ENCODE results near the gene PNLIPRP1.

Gene PNLIPRP1

GRCh38 chr10:116602648-116603400 is 12.1 kb downstream of the PNLIPRP1 start:
- Histone ChIP-seq H3K4me2 (ENCODE audit: low read length) (no peak overlapping the region), H3K27me3 (ENCODE audit: control insufficient read depth, insufficient read depth, low read length) (no peaks in the 10 kb centered on the region), H3K4me1 (ENCODE audit: control insufficient read depth, insufficient read depth, low read length) (no peaks in the 10 kb centered on the region), H3K36me3 (ENCODE audit: insufficient read depth, low read length) (no peaks in the 10 kb centered on the region), H3K9me3 (replicated peaks; ENCODE audit: low read length) (no peaks in the 10 kb centered on the region), H3K4me3 (ENCODE audit: low read length) (no peak overlapping the region), H3K9ac (ENCODE audit: low read depth, low read length) (no peak overlapping the region)

GRCh38 chr10:116606061-116606483 is 15.3 kb downstream of the PNLIPRP1 start:
- H3K9ac ChIP-seq (ENCODE audit: low read depth, low read length): no peak overlapping the region
- no peaks in the 10 kb centered on the region for H3K9me3 ChIP-seq (replicated peaks; ENCODE audit: low read length)
- H3K36me3 ChIP-seq (ENCODE audit: insufficient read depth, low read length): no peaks in the 10 kb centered on the region
- no peaks in the 10 kb centered on the region for H3K4me1 ChIP-seq (ENCODE audit: control insufficient read depth, insufficient read depth, low read length)
- H3K27me3 ChIP-seq (ENCODE audit: control insufficient read depth, insufficient read depth, low read length): no peaks in the 10 kb centered on the region
- no peak overlapping the region for H3K4me3 ChIP-seq (ENCODE audit: low read length)
- no peak overlapping the region for H3K4me2 ChIP-seq (ENCODE audit: low read length)

DNA sequence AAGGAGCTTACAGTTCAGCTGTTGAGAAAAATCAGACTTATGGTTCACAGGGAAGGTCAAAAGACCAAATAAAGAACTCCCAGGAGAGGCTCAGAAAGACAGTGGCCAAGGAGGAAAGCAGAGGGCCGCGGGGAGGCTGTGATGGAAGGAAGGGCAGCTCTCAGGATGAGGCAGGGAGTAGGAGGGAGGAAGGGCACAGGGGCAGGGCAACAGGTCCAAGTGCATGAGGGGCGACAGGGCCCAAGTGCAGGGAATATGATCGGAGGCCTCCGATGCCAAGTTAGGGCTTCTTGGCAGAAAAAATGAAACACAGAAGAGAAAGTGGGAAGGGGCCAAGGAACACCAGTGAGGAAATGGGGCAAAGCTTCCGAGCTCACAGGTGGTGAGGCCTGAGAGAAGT is 16.6 kb downstream of the PNLIPRP1 start:
- H3K4me3 ChIP-seq (ENCODE audit: low read length): no peak overlapping the region
- no peaks in the 10 kb centered on the region for H3K9me3 ChIP-seq (replicated peaks; ENCODE audit: low read length)
- H3K36me3 ChIP-seq (ENCODE audit: insufficient read depth, low read length): no peaks in the 10 kb centered on the region
- no peak overlapping the region for H3K4me2 ChIP-seq (ENCODE audit: low read length)
- H3K9ac ChIP-seq (ENCODE audit: low read depth, low read length): no peak overlapping the region
- no peaks in the 10 kb centered on the region for H3K27me3 ChIP-seq (ENCODE audit: control insufficient read depth, insufficient read depth, low read length)
- H3K4me1 ChIP-seq (ENCODE audit: control insufficient read depth, insufficient read depth, low read length): no peaks in the 10 kb centered on the region

- Histone ChIP-seq H3K36me3 (ENCODE audit: insufficient read depth, low read length) (no peaks in the 10 kb centered on the region), H3K4me1 (ENCODE audit: control insufficient read depth, insufficient read depth, low read length) (no peaks in the 10 kb centered on the region), H3K27me3 (ENCODE audit: control insufficient read depth, insufficient read depth, low read length) (no peaks in the 10 kb centered on the region), H3K4me2 (ENCODE audit: low read length) (no peak overlapping the region), H3K9ac (ENCODE audit: low read depth, low read length) (no peak overlapping the region), H3K4me3 (ENCODE audit: low read length) (no peak overlapping the region), H3K9me3 (replicated peaks; ENCODE audit: low read length) (no peaks in the 10 kb centered on the region)
Measured at GRCh38 chr10:116608686-116609594, 18.2 kb downstream of the PNLIPRP1 start.

DNA sequence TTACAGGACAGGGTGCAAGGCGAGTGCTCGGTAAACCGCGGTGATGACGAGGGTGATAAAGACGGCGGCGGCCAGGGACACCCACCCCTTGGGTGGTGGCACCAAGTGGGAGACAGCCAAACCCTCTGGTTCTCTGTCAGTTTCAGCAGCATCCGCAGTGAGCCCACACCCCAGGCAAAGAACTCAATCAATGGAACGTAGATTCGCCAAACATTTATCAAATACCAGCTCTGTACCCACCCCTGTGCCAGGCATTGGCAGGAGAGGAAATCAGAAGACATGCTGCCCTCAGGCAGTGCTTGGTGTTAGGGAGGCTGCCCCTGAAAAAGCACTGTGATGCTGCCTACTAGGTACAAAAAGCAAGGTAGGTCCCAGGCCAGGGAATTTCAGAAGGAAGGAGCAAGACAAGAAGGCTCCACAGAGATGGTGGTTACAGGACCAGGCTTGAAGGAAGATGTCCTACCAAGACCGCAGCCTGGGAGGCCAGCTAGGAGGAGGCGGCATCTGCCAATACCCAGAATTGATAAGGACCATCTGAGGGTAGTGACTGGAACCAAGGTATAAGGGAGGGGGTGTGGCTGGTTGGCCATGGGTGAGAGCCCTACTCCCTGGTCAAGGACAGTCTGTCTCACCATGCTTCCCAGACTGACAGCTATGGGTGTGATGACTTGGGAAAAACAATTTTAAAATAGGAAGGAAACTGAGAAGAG is 19.8 kb downstream of the PNLIPRP1 start:
- Histone ChIP-seq H3K4me3 (ENCODE audit: low read length) (no peak overlapping the region), H3K4me1 (ENCODE audit: control insufficient read depth, insufficient read depth, low read length) (no peaks in the 10 kb centered on the region), H3K27me3 (ENCODE audit: control insufficient read depth, insufficient read depth, low read length) (no peaks in the 10 kb centered on the region), H3K36me3 (ENCODE audit: insufficient read depth, low read length) (no peaks in the 10 kb centered on the region), H3K4me2 (ENCODE audit: low read length) (no peak overlapping the region), H3K9me3 (replicated peaks; ENCODE audit: low read length) (no peaks in the 10 kb centered on the region), H3K9ac (ENCODE audit: low read depth, low read length) (no peak overlapping the region)

DNA sequence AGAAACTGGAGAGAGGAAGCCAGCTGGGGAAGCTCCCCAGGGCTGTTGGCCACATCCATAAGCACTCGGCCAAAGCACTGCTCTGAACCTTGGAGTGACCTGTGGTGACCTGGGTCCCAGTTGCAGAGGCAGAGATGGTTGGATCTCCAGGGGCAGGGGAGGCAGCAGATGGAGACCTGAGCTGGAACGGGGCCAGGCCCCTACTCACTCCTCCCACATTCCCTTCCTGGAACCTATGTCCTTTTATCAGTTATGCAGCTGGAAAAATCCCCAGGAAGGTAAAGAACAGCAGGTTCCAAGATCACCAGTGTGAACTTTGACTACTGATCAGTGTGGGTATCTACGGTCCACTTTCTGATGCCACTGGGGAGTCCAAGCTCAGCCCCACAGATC is 20.4 kb downstream of the PNLIPRP1 start:
- Histone ChIP-seq H3K9ac (ENCODE audit: low read depth, low read length) (no peak overlapping the region), H3K4me2 (ENCODE audit: low read length) (no peak overlapping the region), H3K36me3 (ENCODE audit: insufficient read depth, low read length) (no peaks in the 10 kb centered on the region), H3K4me1 (ENCODE audit: control insufficient read depth, insufficient read depth, low read length) (no peaks in the 10 kb centered on the region), H3K4me3 (ENCODE audit: low read length) (no peak overlapping the region), H3K9me3 (replicated peaks; ENCODE audit: low read length) (no peaks in the 10 kb centered on the region), H3K27me3 (ENCODE audit: control insufficient read depth, insufficient read depth, low read length) (no peaks in the 10 kb centered on the region)

DNA sequence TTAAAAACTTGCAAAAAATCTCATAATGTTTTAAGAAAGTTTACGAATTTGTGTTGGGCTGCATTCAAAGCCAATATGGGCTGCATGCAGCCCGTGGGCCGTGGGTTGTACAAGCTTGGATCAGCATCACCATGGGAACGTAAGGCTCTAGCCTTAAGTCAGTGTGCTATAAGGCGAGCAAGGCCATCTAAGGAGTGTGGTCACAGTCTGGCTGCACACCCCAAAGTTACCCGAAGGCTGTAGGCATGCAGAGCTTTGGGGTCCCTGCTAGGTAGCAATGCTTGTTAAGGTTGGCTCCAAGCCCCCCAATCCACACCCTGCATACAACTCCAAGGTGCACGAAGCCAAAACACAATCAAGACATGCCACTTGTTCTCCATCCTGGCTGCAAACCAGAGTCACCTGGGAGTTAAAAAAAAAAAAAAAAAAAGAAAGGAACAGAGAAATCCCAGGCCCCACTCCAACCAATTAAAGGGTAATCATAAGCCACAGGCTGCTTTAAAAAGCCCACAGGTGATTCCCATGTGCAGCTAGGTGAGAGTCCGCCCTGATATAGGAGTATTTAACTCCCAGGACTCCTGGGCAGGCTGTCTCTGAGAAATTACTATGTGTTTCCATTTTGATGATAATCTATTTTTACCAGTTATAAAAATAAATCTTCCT is 21.5 kb downstream of the PNLIPRP1 start:
- H3K4me3 ChIP-seq (ENCODE audit: low read length): no peak overlapping the region
- H3K27me3 ChIP-seq (ENCODE audit: control insufficient read depth, insufficient read depth, low read length): no peaks in the 10 kb centered on the region
- no peaks in the 10 kb centered on the region for H3K36me3 ChIP-seq (ENCODE audit: insufficient read depth, low read length)
- no peaks in the 10 kb centered on the region for H3K4me1 ChIP-seq (ENCODE audit: control insufficient read depth, insufficient read depth, low read length)
- no peak overlapping the region for H3K9ac ChIP-seq (ENCODE audit: low read depth, low read length)
- no peak overlapping the region for H3K4me2 ChIP-seq (ENCODE audit: low read length)
- H3K9me3 ChIP-seq (replicated peaks; ENCODE audit: low read length): no peaks in the 10 kb centered on the region

GRCh38 chr10:116613471-116613870 is 22.7 kb downstream of the PNLIPRP1 start:
- Histone ChIP-seq H3K9ac (ENCODE audit: low read depth, low read length) (no peak overlapping the region), H3K27me3 (ENCODE audit: control insufficient read depth, insufficient read depth, low read length) (no peaks in the 10 kb centered on the region), H3K4me3 (ENCODE audit: low read length) (no peak overlapping the region), H3K36me3 (ENCODE audit: insufficient read depth, low read length) (no peaks in the 10 kb centered on the region), H3K9me3 (replicated peaks; ENCODE audit: low read length) (no peaks in the 10 kb centered on the region), H3K4me2 (ENCODE audit: low read length) (no peak overlapping the region), H3K4me1 (ENCODE audit: control insufficient read depth, insufficient read depth, low read length) (no peaks in the 10 kb centered on the region)

- Histone ChIP-seq H3K36me3 (ENCODE audit: insufficient read depth, low read length) (no peaks in the 10 kb centered on the region), H3K9me3 (replicated peaks; ENCODE audit: low read length) (no peaks in the 10 kb centered on the region), H3K27me3 (ENCODE audit: control insufficient read depth, insufficient read depth, low read length) (no peaks in the 10 kb centered on the region), H3K4me1 (ENCODE audit: control insufficient read depth, insufficient read depth, low read length) (no peaks in the 10 kb centered on the region), H3K9ac (ENCODE audit: low read depth, low read length) (no peak overlapping the region), H3K4me3 (ENCODE audit: low read length) (no peak overlapping the region), H3K4me2 (ENCODE audit: low read length) (no peak overlapping the region)
Measured at GRCh38 chr10:116614796-116615195, 24.0 kb downstream of the PNLIPRP1 start.

DNA sequence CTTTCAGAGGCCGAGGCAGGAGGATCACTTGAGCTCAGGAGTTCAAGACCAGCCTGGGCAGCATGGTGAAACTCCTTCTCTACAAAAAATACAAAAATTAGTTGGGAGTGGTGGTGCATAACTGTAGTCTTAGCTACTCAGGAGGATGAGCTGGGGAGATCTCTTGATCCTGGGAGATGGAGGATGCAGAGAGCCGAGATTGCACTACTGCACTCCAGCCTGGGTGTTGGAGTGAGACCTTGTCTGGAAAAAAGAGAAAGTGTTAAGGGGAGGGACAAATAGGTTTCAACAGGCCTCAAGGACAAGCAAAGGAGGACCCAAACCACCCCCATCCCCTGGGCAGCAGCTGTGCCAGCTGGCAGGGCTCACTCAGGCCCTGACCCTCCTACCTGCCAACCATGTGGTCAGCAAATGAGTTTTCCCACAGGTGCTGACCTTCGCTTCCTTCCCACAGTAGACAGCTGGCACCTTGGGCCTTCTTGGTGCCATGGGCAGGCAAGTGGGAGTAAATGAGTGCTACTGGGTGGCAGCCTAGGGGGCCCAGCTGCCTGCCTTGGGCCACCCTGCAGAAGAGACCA is 24.5 kb downstream of the PNLIPRP1 start:
- Histone ChIP-seq H3K9me3 (replicated peaks; ENCODE audit: low read length) (no peaks in the 10 kb centered on the region), H3K4me2 (ENCODE audit: low read length) (no peak overlapping the region), H3K36me3 (ENCODE audit: insufficient read depth, low read length) (no peaks in the 10 kb centered on the region), H3K4me1 (ENCODE audit: control insufficient read depth, insufficient read depth, low read length) (no peaks in the 10 kb centered on the region), H3K9ac (ENCODE audit: low read depth, low read length) (no peak overlapping the region), H3K27me3 (ENCODE audit: control insufficient read depth, insufficient read depth, low read length) (no peaks in the 10 kb centered on the region), H3K4me3 (ENCODE audit: low read length) (no peak overlapping the region)
